ENCODE data around the gene COL4A2. TPM values are rescaled to one million over a fixed set of nuclear protein-coding genes. Genes with fewer than 3 reads are reported as not detected.

Gene COL4A2
- polyA plus RNA-seq, 1 experiment: 208 TPM

DNA sequence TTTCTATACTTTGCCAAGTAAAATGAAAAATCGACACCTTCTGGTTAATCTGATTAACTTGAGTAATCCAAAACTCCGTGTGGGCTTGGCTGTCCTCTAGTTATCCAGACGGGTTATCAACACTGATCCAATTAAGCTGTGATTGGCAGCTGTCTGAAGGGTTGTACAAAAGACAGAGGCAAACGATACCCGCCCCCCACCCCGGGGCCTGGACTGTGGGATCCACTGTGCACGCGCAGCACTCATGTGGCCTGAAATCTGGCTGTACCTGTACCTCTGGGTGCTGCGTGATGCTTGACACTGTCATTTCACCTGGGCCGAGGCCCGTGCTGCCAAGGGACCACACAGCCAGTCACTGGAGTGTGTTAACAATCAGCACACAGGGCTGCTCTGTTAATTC, 53.5 kb downstream of the COL4A2 start:
- CTCF ChIA-PET: interaction anchor here (1.5 to 1.8 kb wide), 3 partner anchors 13 to 95 kb away, joined by 3 to 6 read pairs (median 4); no protein-coding TSS in a partner anchor
- Histone ChIP-seq H3K27me3 (ENCODE audit: control insufficient read depth, insufficient read depth, low read length) (no peaks in the 10 kb centered on the region), H3K9me3 (ENCODE audit: control insufficient read depth, insufficient read depth, low read length) (no peaks in the 10 kb centered on the region), H3K4me3 (ENCODE audit: low read depth, low read length) (no peak overlapping the region), H3K27ac (ENCODE audit: low read depth, low read length) (peak overlapping the region; percentile 66)
- POLR2A ChIA-PET: interaction anchor here (0.8 to 1.9 kb wide), 4 partner anchors 19 to 113 kb away, joined by 3 to 5 read pairs (median 4); no protein-coding TSS in a partner anchor
- TF ChIP-seq, protein P1, sequence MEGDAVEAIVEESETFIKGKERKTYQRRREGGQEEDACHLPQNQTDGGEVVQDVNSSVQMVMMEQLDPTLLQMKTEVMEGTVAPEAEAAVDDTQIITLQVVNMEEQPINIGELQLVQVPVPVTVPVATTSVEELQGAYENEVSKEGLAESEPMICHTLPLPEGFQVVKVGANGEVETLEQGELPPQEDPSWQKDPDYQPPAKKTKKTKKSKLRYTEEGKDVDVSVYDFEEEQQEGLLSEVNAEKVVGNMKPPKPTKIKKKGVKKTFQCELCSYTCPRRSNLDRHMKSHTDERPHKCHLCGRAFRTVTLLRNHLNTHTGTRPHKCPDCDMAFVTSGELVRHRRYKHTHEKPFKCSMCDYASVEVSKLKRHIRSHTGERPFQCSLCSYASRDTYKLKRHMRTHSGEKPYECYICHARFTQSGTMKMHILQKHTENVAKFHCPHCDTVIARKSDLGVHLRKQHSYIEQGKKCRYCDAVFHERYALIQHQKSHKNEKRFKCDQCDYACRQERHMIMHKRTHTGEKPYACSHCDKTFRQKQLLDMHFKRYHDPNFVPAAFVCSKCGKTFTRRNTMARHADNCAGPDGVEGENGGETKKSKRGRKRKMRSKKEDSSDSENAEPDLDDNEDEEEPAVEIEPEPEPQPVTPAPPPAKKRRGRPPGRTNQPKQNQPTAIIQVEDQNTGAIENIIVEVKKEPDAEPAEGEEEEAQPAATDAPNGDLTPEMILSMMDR (IDR thresholded peaks at IDR 0.05; ENCODE audit: low read depth, low read length): no peak
- no peak for DNase-seq (ENCODE audit: low read depth, low spot score)

DNA sequence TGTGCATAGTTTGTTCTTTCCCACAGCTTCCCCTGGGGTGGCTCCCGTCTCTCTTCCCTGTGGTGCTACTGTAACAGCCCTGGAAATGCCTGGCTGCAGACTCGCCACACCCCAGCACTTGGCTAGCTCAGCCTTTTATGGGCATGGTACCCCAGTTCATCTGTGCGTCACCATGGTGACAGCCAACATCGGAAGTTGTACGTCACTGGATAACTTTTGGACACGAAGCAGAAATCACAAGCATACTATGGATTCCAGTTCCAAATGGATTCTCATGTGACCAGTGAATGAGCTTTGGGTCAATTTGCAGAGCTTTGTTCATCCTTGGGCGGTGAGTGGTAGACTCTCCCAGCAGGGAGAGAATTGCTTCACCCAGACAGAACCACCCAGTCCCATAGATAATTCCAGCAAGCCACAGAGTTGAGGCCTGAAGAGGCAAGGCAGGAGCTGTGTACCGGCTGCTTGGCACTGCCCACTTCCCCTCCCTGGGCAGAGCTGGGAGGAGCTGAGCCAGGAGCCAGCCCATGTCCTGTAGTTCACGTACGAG, 54.4 kb downstream of the COL4A2 start:
- no peak for DNase-seq (ENCODE audit: low read depth, low spot score)
- Histone ChIP-seq H3K27me3 (ENCODE audit: control insufficient read depth, insufficient read depth, low read length) (no peaks in the 10 kb centered on the region), H3K4me3 (ENCODE audit: low read depth, low read length) (no peak overlapping the region), H3K9me3 (ENCODE audit: control insufficient read depth, insufficient read depth, low read length) (no peaks in the 10 kb centered on the region), H3K27ac (ENCODE audit: low read depth, low read length) (peak overlapping the region; percentile 79)
- POLR2A ChIA-PET: interaction anchor here (0.8 to 1.9 kb wide), 3 partner anchors 19 to 51 kb away, joined by 3 to 5 read pairs (median 3); no protein-coding TSS in a partner anchor
- CTCF ChIA-PET: interaction anchor here (1.5 to 1.8 kb wide), 3 partner anchors 14 to 94 kb away, joined by 3 to 6 read pairs (median 4); no protein-coding TSS in a partner anchor
- TF ChIP-seq, protein P1 (IDR thresholded peaks at IDR 0.05; ENCODE audit: low read depth, low read length): no peak

DNA sequence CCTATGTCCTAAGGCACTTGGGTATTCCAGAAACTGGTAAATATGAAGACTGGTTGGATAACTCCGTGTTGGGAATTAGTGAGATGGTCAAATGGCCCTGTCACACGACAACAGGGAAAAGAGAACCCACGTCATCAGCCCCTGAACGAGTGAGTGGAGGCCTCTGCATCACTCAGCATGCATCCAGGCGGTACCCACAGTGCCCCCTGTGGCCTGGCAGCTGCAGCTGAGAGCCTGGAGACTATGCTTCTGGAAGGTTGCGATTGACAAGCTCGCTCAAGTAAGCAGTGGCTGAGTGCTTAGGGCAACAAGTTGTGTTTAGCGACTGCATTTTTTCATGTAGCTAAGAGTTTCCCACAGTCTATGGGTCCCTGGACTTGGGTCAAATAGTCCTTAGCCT, 55.9 kb downstream of the COL4A2 start:
- H3K27ac ChIP-seq (ENCODE audit: low read depth, low read length): no peak overlapping the region
- no peaks in the 10 kb centered on the region for H3K9me3 ChIP-seq (ENCODE audit: control insufficient read depth, insufficient read depth, low read length)
- POLR2A ChIA-PET: no interaction called here
- H3K4me3 ChIP-seq (ENCODE audit: low read depth, low read length): no peak overlapping the region
- H3K27me3 ChIP-seq (ENCODE audit: control insufficient read depth, insufficient read depth, low read length): no peaks in the 10 kb centered on the region
- CTCF ChIA-PET: no interaction called here
- TF ChIP-seq, protein P1 (IDR thresholded peaks at IDR 0.05; ENCODE audit: low read depth, low read length): 0 out of 2 replicates have a peak, but pooled peaks have one; percentile 10
- no peak for DNase-seq (ENCODE audit: low read depth, low spot score)

DNA sequence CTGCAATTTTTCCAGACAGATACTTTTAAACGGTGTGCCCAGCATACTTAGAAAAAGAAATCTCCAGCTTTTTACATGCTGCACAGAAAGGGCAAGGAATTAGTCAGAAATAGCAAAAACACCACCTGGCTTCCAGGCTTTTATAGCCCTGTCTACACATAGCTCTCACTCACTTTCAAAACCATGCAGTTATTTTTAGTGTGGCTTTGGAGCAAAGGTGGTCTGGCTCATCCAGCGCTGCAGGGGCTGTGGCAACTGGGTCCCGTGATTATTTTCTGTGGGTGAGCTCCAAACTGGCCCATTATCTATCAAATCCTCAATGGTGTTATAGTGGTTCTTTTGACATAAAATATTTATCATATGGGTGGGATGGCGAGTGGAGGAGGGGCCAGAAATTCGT, 57.0 kb downstream of the COL4A2 start:
- Histone ChIP-seq H3K4me3 (ENCODE audit: low read depth, low read length) (no peak overlapping the region), H3K27ac (ENCODE audit: low read depth, low read length) (no peak overlapping the region), H3K9me3 (ENCODE audit: control insufficient read depth, insufficient read depth, low read length) (no peaks in the 10 kb centered on the region), H3K27me3 (ENCODE audit: control insufficient read depth, insufficient read depth, low read length) (no peaks in the 10 kb centered on the region)
- TF ChIP-seq, protein P1 (IDR thresholded peaks at IDR 0.05; ENCODE audit: low read depth, low read length): no peak
- DNase-seq (ENCODE audit: low read depth, low spot score): no peak
- CTCF ChIA-PET: no interaction called here
- POLR2A ChIA-PET: no interaction called here

DNA sequence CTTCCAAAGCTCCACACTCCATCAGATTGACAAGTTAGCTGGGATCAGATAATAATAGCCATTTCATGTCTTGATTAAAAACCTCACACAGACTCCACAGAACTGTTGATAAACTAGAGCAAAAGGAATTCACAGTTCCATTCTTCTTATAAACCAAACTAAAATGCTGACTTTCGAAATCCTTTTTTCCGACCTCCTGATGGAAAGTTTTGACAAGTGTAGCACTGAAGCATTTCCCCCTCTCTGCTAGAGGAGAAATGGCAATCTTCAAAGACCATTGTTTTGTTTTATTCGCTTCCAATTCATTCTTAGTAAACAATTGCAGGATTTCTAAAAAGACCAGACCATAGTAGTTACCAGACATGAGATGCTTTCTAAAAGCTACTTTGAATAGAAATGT, 58.8 kb downstream of the COL4A2 start:
- Histone ChIP-seq H3K9me3 (ENCODE audit: control insufficient read depth, insufficient read depth, low read length) (no peaks in the 10 kb centered on the region), H3K27ac (ENCODE audit: low read depth, low read length) (no peak overlapping the region), H3K4me3 (ENCODE audit: low read depth, low read length) (no peak overlapping the region), H3K27me3 (ENCODE audit: control insufficient read depth, insufficient read depth, low read length) (no peaks in the 10 kb centered on the region)
- TF ChIP-seq, protein P1 (IDR thresholded peaks at IDR 0.05; ENCODE audit: low read depth, low read length): no peak
- no peak for DNase-seq (ENCODE audit: low read depth, low spot score)
- POLR2A ChIA-PET: no interaction called here
- CTCF ChIA-PET: interaction anchor here (0.5 to 1.3 kb wide), 2 partner anchors 9 to 144 kb away, joined by 3 to 4 read pairs; no protein-coding TSS in a partner anchor
